Lower leg skin (tissue), 3 donors: ENCODE measurements around the gene TYW1.
"Not testable (repeated sequence)": the region's sequence is repeated elsewhere in the genome, so short reads cannot be mapped to it uniquely, and the experiment has no call there.

Source experiments
- POLR2A ChIP-seq, 2 donors: fragments of 450-650 bp; IDR thresholded peaks; one replicate each; pipeline ENCODE4 v1.6.1; 2016 to 2017; ENCODE audit warnings: antibody characterized with exemption in 2 of 2, mild to moderate bottlenecking in 1 of 2, moderate library complexity in 1 of 2
- TF ChIP-seq, protein P1 (sequence below), 3 donors: fragments of 450-650 bp; IDR thresholded peaks; one replicate each; pipeline ENCODE4 v1.5.1; 2016; ENCODE audit warnings: antibody characterized with exemption in 3 of 3, mild to moderate bottlenecking in 3 of 3, moderate library complexity in 2 of 3

DNA sequence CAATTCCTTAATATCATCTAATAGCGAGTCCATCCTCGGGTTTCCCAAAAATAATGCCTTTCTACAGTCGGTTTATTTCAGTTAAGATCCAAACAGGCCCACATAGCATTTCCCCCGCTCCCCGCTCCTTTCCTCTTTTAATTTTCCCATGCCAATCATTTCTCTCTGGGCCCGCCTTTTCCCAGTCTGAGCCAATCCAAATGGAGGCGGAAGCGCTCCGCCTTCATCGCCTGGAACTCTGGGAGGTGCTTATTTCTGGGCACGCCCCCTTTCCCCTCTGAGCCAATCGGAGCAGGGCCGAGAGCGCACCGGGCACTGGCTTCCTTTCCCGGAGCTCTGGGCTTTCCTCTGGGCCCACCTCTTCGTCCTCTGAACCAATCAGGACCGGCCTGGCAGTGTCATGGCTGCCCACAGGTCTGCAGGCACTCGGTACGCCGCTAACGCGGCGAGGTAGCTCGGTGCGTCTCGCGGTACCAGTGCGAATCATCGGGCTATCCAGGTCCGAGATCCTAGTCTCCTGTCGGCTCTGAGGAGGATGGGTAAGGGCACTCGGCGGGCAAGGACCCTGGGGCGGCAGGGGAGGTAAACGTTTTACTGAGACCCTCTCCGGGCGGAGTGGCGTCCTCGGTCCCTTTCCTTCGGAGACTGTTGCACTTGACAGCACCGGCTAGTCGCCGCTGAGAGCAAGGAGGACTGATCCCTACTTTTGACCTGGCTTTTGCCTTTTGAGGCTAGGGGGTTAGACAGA is at the start of gene TYW1:
- TF ChIP-seq, protein P1, sequence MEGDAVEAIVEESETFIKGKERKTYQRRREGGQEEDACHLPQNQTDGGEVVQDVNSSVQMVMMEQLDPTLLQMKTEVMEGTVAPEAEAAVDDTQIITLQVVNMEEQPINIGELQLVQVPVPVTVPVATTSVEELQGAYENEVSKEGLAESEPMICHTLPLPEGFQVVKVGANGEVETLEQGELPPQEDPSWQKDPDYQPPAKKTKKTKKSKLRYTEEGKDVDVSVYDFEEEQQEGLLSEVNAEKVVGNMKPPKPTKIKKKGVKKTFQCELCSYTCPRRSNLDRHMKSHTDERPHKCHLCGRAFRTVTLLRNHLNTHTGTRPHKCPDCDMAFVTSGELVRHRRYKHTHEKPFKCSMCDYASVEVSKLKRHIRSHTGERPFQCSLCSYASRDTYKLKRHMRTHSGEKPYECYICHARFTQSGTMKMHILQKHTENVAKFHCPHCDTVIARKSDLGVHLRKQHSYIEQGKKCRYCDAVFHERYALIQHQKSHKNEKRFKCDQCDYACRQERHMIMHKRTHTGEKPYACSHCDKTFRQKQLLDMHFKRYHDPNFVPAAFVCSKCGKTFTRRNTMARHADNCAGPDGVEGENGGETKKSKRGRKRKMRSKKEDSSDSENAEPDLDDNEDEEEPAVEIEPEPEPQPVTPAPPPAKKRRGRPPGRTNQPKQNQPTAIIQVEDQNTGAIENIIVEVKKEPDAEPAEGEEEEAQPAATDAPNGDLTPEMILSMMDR (IDR thresholded peaks at IDR 0.05), result not testable (repeated sequence)
- TF ChIP-seq POLR2A (IDR thresholded peaks at IDR 0.05), result not testable (repeated sequence)
